ENCODE results near the gene AGPAT3. TPM values are rescaled to one million over a fixed set of nuclear protein-coding genes. Genes with fewer than 3 reads are reported as not detected.

AGPAT3 gene
- total RNA-seq, 1 donor from 2014 or later, result 39.1 TPM

- H3K4me3 ChIP-seq (ENCODE audit: low read depth, low read length), result no peak overlapping the region
- no peak for TF ChIP-seq CTCF (conservative IDR thresholded peaks at IDR 0.05; ENCODE audit: low read depth, low read length)
- DNase-seq (ENCODE audit: low read depth), result no peak
Observed at GRCh38 chr21:43900078-43900385, 35.0 kb downstream of the AGPAT3 start.

- no peak overlapping the region for H3K4me3 ChIP-seq (ENCODE audit: low read depth, low read length)
- TF ChIP-seq CTCF (conservative IDR thresholded peaks at IDR 0.05; ENCODE audit: low read depth, low read length), result no peak
- no peak for DNase-seq (ENCODE audit: low read depth)
Observed at GRCh38 chr21:43900690-43901089, 35.7 kb downstream of the AGPAT3 start.

GRCh38 chr21:43902441-43902840, 37.4 kb downstream of the AGPAT3 start:
- no peak overlapping the region for H3K4me3 ChIP-seq (ENCODE audit: low read depth, low read length)
- DNase-seq (ENCODE audit: low read depth), result no peak
- TF ChIP-seq CTCF (conservative IDR thresholded peaks at IDR 0.05; ENCODE audit: low read depth, low read length), result no peak

GRCh38 chr21:43903451-43904091, 38.5 kb downstream of the AGPAT3 start:
- DNase-seq (ENCODE audit: low read depth), result no peak
- TF ChIP-seq CTCF (conservative IDR thresholded peaks at IDR 0.05; ENCODE audit: low read depth, low read length), result no peak
- H3K4me3 ChIP-seq (ENCODE audit: low read depth, low read length), result no peak overlapping the region

GRCh38 chr21:43904331-43904781, 39.3 kb downstream of the AGPAT3 start:
- H3K4me3 ChIP-seq (ENCODE audit: low read depth, low read length), result no peak overlapping the region
- no peak for TF ChIP-seq CTCF (conservative IDR thresholded peaks at IDR 0.05; ENCODE audit: low read depth, low read length)
- no peak for DNase-seq (ENCODE audit: low read depth)

GRCh38 chr21:43905726-43906455, 40.9 kb downstream of the AGPAT3 start:
- no peak overlapping the region for H3K4me3 ChIP-seq (ENCODE audit: low read depth, low read length)
- no peak for DNase-seq (ENCODE audit: low read depth)
- no peak for TF ChIP-seq CTCF (conservative IDR thresholded peaks at IDR 0.05; ENCODE audit: low read depth, low read length)
